T-cell (primary cell): ENCODE results near the gene MPEG1. TPM values are rescaled to one million over a fixed set of nuclear protein-coding genes. Genes with fewer than 3 reads are reported as not detected.

ENCODE experiments used
- ATAC-seq, 4 experiments: fragments of 200-7000 bp in 3 of 4; fragments of 150-1000 bp in 1 of 4; cut with Tn5 transposase; replicated peaks in 1 of 4; 1 replicate in 3 of 4; 2 replicates in 1 of 4; pipeline ENCODE4 v1.10.0; 2021; ENCODE audit warnings: moderate library complexity in 3 of 4, mild to moderate bottlenecking in 2 of 4, moderate number of reproducible peaks in 1 of 4
- CTCF ChIA-PET, 2 donors: fragments of 300-600 bp; sonication (Branson Sonifier 250); formaldehyde crosslinking; loops; one replicate each; lab custom pipeline; 2022; ENCODE audit warnings: antibody characterized with exemption in 2 of 2; lab: Charles Lee
- POLR2A ChIA-PET, 2 donors: fragments of 300-600 bp; sonication (Branson Sonifier 250); formaldehyde crosslinking; loops; one replicate each; lab custom pipeline; 2022; ENCODE audit warnings: antibody characterized with exemption in 2 of 2; lab: Charles Lee
- DNase-seq, 35 experiments: peaks; one replicate each; pipeline versions ENCODE4 v3.0.0 to v3.0.0-alpha.2; 2013 to 2023
- H3K27ac ChIP-seq: one replicate; pipeline ENCODE4 v1.5.1; 2013; ENCODE audit warnings: low read length
- H3K27me3 ChIP-seq, 2 experiments: replicated peaks in 1 of 2; 1 replicate in 1 of 2; 2 replicates in 1 of 2; pipeline versions ENCODE4 v1.6.1 to v1.7.0; 2013; ENCODE audit warnings: low read length in 1 of 2, mixed read lengths in 1 of 2; ENCODE audit not compliant: control insufficient read depth in 2 of 2, insufficient read depth in 2 of 2; ENCODE audit errors: extremely low read depth in 1 of 2
- H3K36me3 ChIP-seq, 2 donors: 1 replicate in 1 of 2; 2 replicates in 1 of 2; pipeline versions ENCODE4 v1.6.1 to v1.7.0; 2013; ENCODE audit warnings: low read length in 1 of 2; ENCODE audit not compliant: control insufficient read depth in 2 of 2, insufficient read depth in 1 of 2; ENCODE audit errors: extremely low read depth in 1 of 2
- H3K4me1 ChIP-seq, 2 experiments: 1 replicate in 1 of 2; 2 replicates in 1 of 2; pipeline versions ENCODE4 v1.6.1 to v1.7.0; 2013; ENCODE audit warnings: low read length in 2 of 2, mixed read lengths in 1 of 2; ENCODE audit not compliant: insufficient read depth in 2 of 2, control insufficient read depth in 1 of 2; ENCODE audit errors: extremely low read depth in 1 of 2
- H3K4me3 ChIP-seq, 2 donors: 1 replicate in 1 of 2; 2 replicates in 1 of 2; pipeline versions ENCODE4 v1.5.1 to v1.7.0; 2013; ENCODE audit warnings: mild to moderate bottlenecking in 2 of 2, low read length in 1 of 2, moderate library complexity in 1 of 2; ENCODE audit not compliant: control insufficient read depth in 1 of 2; ENCODE audit errors: extremely low read depth in 1 of 2
- H3K9me3 ChIP-seq: 2 replicates; pipeline ENCODE4 v1.7.0; 2013
- H3K27ac Mint-ChIP-seq, 2 donors: one replicate each; pipeline ENCODE4 v1.8.0; 2020 to 2021; ENCODE audit warnings: mild to moderate bottlenecking in 2 of 2, mixed read lengths in 2 of 2
- H3K27me3 Mint-ChIP-seq, 2 donors: one replicate each; pipeline ENCODE4 v1.8.0; 2021 to 2022; ENCODE audit warnings: mixed read lengths in 2 of 2
- H3K36me3 Mint-ChIP-seq: one replicate; pipeline ENCODE4 v1.8.0; 2021; ENCODE audit warnings: mixed read lengths
- H3K4me1 Mint-ChIP-seq, 3 donors: one replicate each; pipeline ENCODE4 v1.8.0; 2020 to 2022; ENCODE audit warnings: mixed read lengths in 3 of 3, mild to moderate bottlenecking in 1 of 3
- H3K4me3 Mint-ChIP-seq, 3 donors: one replicate each; pipeline ENCODE4 v1.8.0; 2020 to 2022; ENCODE audit warnings: mild to moderate bottlenecking in 3 of 3, mixed read lengths in 3 of 3, moderate library complexity in 3 of 3
- H3K9me3 Mint-ChIP-seq, 3 donors: one replicate each; pipeline ENCODE4 v1.8.0; 2020 to 2022; ENCODE audit warnings: mixed read lengths in 3 of 3
- WGBS: methylation state at CpG from one replicate; pipeline ENCODE4 v1.1.5; 2013; ENCODE audit warnings: missing lambda C conversion rate; ENCODE audit not compliant: insufficient coverage; 5-methylcytosine and 5-hydroxymethylcytosine counted together
- total RNA-seq, 35 experiments: library from RNA in 6 of 35; stranded (reverse) in 6 of 35; fragments of 120-200 nt in 1 of 35; gene quantifications; one replicate each; pipeline versions ENCODE4 v1.2.1 to v1.2.4 and lab custom pipeline; 2013 to 2026

Gene MPEG1
- total RNA-seq, 5 donors from 2014 or later (not counting 1 experiment from before 2014, with no cell fraction given), result 0.93 to 3.0 (median 1.4) TPM

DNA sequence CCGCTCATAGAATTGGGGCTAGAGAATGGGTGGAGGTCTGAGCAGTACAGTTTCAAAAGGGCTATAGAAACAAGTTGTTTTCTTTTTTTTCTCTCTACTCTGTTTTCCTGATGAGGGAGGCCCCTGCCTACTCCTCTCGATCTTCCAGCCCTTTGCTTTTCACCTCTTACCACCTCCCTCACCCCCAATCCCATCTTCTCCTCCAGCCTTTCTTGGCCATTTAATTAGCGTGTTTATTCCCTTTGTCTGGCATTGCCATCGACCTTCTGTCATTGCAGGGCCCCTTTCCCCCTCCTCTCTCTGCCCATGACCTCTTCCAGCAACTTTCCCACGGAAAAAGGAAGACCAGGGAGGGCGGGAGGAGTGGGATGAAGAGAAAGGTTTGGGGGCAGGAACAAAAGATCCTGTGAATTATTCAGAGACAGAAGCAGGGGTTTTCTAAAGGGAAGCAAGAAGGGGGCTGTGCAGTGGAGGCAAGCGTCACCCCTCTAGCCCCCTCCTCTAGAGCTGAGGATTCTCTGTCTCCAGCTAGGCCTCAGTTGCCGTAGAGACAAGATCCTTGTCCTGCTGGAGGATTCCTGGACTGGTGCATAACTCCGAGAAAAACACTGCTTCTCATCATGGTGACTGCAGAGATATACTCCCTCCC is 27.9 kb downstream of the MPEG1 start:
- H3K4me3 ChIP-seq, result no peak overlapping the region

DNA sequence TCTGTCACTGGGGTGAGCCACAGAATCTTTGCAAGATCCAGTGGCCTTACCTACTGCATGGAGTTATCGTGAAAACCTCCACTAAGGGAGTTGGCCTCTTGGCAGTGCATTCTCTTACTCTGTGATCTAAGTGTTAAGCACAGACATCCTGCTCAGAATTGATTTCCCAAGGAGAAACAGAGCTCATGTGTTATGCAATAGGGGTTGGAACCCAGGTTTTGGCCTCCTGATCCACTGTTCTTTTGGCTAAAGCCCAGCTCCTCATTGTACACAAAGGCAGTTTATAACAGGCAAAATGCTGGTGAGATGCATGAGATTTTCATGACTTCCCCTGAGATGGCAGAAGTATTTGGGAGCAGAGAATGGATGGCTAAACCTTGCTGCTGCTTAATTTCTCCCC is 29.0 kb downstream of the MPEG1 start:
- Histone ChIP-seq H3K9me3 (no peaks in the 10 kb centered on the region), H3K36me3 (no peaks in the 10 kb centered on the region), H3K27me3 (peaks cover 0 to 13% of the 10 kb centered on the region in 2 experiments), H3K4me1 (no peaks in the 10 kb centered on the region), H3K4me3 (no peak overlapping the region), H3K27ac (no peak overlapping the region)
- ChIA-PET CTCF (interaction anchor here in 1 of 2 donors (0.6 kb wide), 2 partner anchors 20 to 462 kb away, joined by 3 to 4 read pairs; no protein-coding TSS in a partner anchor), POLR2A (no interaction called here)
- no peak for DNase-seq
- Mint-ChIP-seq H3K4me3 (no peak overlapping the region), H3K4me1 (peaks cover 0 to 2% (median 0%) of the 10 kb centered on the region in 3 donors), H3K27ac (no peak overlapping the region), H3K9me3 (peaks cover 0 to 7% (median 4%) of the 10 kb centered on the region in 3 donors), H3K27me3 (peaks cover 0 to 4% of the 10 kb centered on the region in 2 donors), H3K36me3 (peaks cover 8% of the 10 kb centered on the region)
- no peak for ATAC-seq
- no CpG with 5 or more reads among the region's 1 CpG for WGBS

More for the DNA sequence above, 27.9 kb downstream of the MPEG1 start:
- Histone ChIP-seq H3K27me3 (peaks cover 0 to 13% of the 10 kb centered on the region in 2 experiments), H3K36me3 (no peaks in the 10 kb centered on the region), H3K4me1 (no peaks in the 10 kb centered on the region), H3K27ac (no peak overlapping the region), H3K9me3 (no peaks in the 10 kb centered on the region)
- Mint-ChIP-seq H3K36me3 (peaks cover 9% of the 10 kb centered on the region), H3K9me3 (peaks cover 0 to under 1% (median 0%) of the 10 kb centered on the region in 3 donors), H3K27me3 (peaks cover 0 to 4% of the 10 kb centered on the region in 2 donors), H3K27ac (no peak overlapping the region), H3K4me3 (no peak overlapping the region), H3K4me1 (peaks cover 0 to 2% (median 0%) of the 10 kb centered on the region in 3 donors)
- 100% methylated on average over 1 of the region's 9 CpGs for WGBS
- ChIA-PET CTCF (interaction anchor here (0.8 to 3.0 kb wide), 3 partner anchors 14 to 18 kb away, joined by 3 to 33 read pairs (median 8); partner anchors contain the start of gene DTX4 (in 1 of the 2)), POLR2A (interaction anchor here (0.7 kb wide), 2 partner anchors 8 to 15 kb away, joined by 3 read pairs; no protein-coding TSS in a partner anchor)
- ATAC-seq, result no peak
- no peak for DNase-seq

- peaks cover 5% of the 10 kb centered on the region for H3K36me3 Mint-ChIP-seq
- H3K9me3 Mint-ChIP-seq, result peaks cover 0 to 7% (median 4%) of the 10 kb centered on the region in 3 donors
- WGBS, result 90% methylated on average over 2 of the region's 4 CpGs
- POLR2A ChIA-PET, result no interaction called here
- no peak overlapping the region for H3K27ac Mint-ChIP-seq
- H3K4me3 ChIP-seq, result no peak overlapping the region
- no peaks in the 10 kb centered on the region for H3K9me3 ChIP-seq
- peaks cover 0 to 13% of the 10 kb centered on the region in 2 experiments for H3K27me3 ChIP-seq
- H3K4me3 Mint-ChIP-seq, result no peak overlapping the region
- no peaks in the 10 kb centered on the region for H3K36me3 ChIP-seq
- peak in 3 of 4 experiments; percentile 56 to 60 (median 59) for ATAC-seq
- CTCF ChIA-PET, result interaction anchor here (0.6 to 1.8 kb wide), 6 partner anchors 11 to 34 kb away, joined by 3 to 10 read pairs (median 4); partner anchors contain the start of gene DTX4 (in 2 of the 2)
- H3K4me1 ChIP-seq, result no peaks in the 10 kb centered on the region
- peaks cover 0 to 2% (median 0%) of the 10 kb centered on the region in 3 donors for H3K4me1 Mint-ChIP-seq
- peaks cover 0 to 4% of the 10 kb centered on the region in 2 donors for H3K27me3 Mint-ChIP-seq
- peak in 11 of 35 experiments; percentile 10 to 44 (median 21) for DNase-seq
- no peak overlapping the region for H3K27ac ChIP-seq
Observed at GRCh38 chr11:59182457-59183151, 30.1 kb downstream of the MPEG1 start.

DNA sequence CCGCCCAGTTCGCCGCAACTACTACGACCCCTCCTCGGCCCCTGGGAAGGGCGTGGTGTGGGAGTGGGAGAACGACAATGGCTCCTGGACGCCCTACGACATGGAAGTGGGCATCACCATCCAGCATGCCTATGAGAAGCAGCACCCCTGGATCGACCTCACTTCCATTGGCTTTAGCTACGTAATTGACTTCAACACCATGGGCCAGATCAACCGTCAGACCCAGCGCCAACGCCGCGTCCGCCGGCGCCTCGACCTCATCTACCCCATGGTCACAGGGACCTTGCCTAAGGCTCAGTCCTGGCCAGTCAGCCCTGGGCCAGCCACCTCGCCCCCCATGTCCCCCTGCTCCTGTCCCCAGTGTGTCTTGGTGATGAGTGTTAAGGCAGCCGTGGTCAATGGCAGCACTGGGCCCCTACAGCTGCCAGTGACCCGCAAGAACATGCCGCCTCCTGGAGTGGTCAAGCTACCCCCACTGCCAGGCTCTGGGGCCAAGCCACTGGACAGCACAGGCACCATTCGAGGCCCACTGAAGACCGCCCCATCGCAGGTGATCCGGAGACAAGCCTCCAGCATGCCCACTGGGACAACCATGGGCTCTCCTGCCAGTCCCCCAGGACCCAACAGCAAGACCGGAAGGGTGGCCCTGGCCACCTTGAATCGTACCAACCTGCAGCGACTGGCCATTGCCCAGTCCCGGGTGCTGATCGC is 30.8 kb downstream of the MPEG1 start:
- Histone ChIP-seq H3K4me1 (no peaks in the 10 kb centered on the region), H3K36me3 (no peaks in the 10 kb centered on the region), H3K4me3 (no peak overlapping the region), H3K27ac (no peak overlapping the region), H3K9me3 (no peaks in the 10 kb centered on the region), H3K27me3 (peaks cover 0 to 13% of the 10 kb centered on the region in 2 experiments)
- H3K9me3 Mint-ChIP-seq, result peaks cover 0 to 7% (median 4%) of the 10 kb centered on the region in 3 donors
- H3K4me3 Mint-ChIP-seq, result no peak overlapping the region
- H3K4me1 Mint-ChIP-seq, result peaks cover 0 to 2% (median 0%) of the 10 kb centered on the region in 3 donors
- CTCF ChIA-PET, result interaction anchor here (1.0 to 1.8 kb wide), 5 partner anchors 10 to 24 kb away, joined by 3 to 10 read pairs (median 4); partner anchors contain the start of gene DTX4 (in 2 of the 2)
- 92% methylated on average over 25 of the region's 33 CpGs for WGBS
- peaks cover 5% of the 10 kb centered on the region for H3K36me3 Mint-ChIP-seq
- DNase-seq (no peak), ATAC-seq (no peak)
- peaks cover 0 to under 1% of the 10 kb centered on the region in 2 donors for H3K27me3 Mint-ChIP-seq
- H3K27ac Mint-ChIP-seq, result no peak overlapping the region
- POLR2A ChIA-PET, result no interaction called here

- no CpG with 5 or more reads among the region's 2 CpGs for WGBS
- ATAC-seq, result no peak
- Histone ChIP-seq H3K4me3 (no peak overlapping the region), H3K27ac (no peak overlapping the region), H3K27me3 (peaks cover 0 to 6% of the 10 kb centered on the region in 2 experiments), H3K36me3 (no peaks in the 10 kb centered on the region), H3K9me3 (no peaks in the 10 kb centered on the region), H3K4me1 (no peaks in the 10 kb centered on the region)
- Mint-ChIP-seq H3K4me1 (no peaks in the 10 kb centered on the region), H3K4me3 (no peak overlapping the region), H3K27ac (no peak overlapping the region), H3K27me3 (no peaks in the 10 kb centered on the region), H3K9me3 (peaks cover 0 to 7% (median 4%) of the 10 kb centered on the region in 3 donors), H3K36me3 (peaks cover 5% of the 10 kb centered on the region)
- DNase-seq, result no peak
- ChIA-PET CTCF (interaction anchor here (0.7 to 1.5 kb wide), 5 partner anchors 10 to 618 kb away, joined by 3 to 16 read pairs (median 3); partner anchors contain the start of gene DTX4 (in 1 of the 2)), POLR2A (interaction anchor here in 1 of 2 donors (0.7 kb wide), 1 partner anchor 113 kb away, joined by 3 read pairs; no protein-coding TSS in a partner anchor)
Observed at GRCh38 chr11:59180907-59181306, 31.8 kb downstream of the MPEG1 start.
